ENCODE data around the gene PIP5KL1.
"Not testable (repeated sequence)": the region's sequence is repeated elsewhere in the genome, so short reads cannot be mapped to it uniquely, and the experiment has no call there.

Gene PIP5KL1

DNA sequence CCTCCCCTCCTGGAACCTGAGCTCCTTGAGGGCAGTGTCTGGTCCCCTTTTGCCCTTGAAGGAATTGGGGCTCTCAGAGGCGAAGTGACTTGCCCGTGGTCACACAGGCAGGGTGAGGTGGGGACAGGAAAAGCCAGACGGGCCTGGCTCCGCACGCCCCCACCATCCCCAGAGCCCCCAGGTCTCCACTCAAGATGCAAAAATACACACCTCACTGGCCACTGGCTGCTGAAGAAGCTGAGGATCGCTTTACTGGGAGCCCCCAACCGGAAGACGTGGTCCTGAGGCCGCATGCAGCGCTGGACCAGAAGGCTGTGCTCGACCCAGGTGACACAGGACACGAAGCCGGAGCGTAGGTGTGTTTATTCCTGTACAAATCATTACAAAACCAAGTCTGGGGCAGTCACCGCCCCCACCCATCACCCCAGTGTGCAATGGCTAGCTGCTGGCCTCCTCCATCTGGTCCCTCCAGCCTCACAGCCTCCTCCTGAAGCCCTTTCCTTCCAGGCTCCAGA lies 45.5 kb downstream of the PIP5KL1 start:
- Histone ChIP-seq H3K9me3 (no peaks in the 10 kb centered on the region), H3K4me1 (no peaks in the 10 kb centered on the region), H3K27me3 (ENCODE audit: low read depth) (no peaks in the 10 kb centered on the region), H3K36me3 (replicated peaks) (peaks cover 31% of the 10 kb centered on the region), H3K4me3 (no peak overlapping the region)
- no peak for DNase-seq (ENCODE audit: low spot score in 2 of 2)
- in situ Hi-C loops (cut with MboI; ENCODE audit: low sequenced_read_pairs) = no loop called here

DNA sequence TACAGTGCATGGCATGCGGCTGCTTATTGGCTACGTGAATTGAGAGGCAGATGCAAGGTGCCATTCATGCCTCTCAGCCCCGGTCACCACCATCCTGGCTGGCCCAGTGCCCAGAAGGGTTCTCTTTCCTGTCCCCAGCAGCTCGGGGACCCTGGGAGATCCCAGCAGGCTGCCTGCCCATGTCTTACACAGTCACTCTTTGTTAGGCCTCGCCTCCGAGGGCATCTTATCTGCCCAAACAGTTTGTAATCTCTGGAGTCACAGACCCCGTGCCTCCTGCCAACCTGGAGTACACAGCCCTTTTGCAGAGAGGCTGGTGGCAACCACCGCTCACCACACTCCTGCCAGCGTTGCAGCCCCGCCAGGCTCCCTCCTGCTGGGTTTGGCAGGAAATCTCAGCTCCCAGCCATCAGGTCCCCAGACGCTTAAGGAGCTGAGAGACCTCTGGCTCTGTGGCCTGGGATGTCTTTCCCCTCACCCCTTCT lies 46.1 kb downstream of the PIP5KL1 start:
- in situ Hi-C loops (cut with MboI; ENCODE audit: low sequenced_read_pairs) = no loop called here
- no peak for DNase-seq (ENCODE audit: low spot score in 2 of 2)
- Histone ChIP-seq H3K9me3 (no peaks in the 10 kb centered on the region), H3K27me3 (ENCODE audit: low read depth) (no peaks in the 10 kb centered on the region), H3K36me3 (replicated peaks) (peaks cover 27% of the 10 kb centered on the region), H3K4me3 (no peak overlapping the region), H3K4me1 (no peaks in the 10 kb centered on the region)

DNA sequence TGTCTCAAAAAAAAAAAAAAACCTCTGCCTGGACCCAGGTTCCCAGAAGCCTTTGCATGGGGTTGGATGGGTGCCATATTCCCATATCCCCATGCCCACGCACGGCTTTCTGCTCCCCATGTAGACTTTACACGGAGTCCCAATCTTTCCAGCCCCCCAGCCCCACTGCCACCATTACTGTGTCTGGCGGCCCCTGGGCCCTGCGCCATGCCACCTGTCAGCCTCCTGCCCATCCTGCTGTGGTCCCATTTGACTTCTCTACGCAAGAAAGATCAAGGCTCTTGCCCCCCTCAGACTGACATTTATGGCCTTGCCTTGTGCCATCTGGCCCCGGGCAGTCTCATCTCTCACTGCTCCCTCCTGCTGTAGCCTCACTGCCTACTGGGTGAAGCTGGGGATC lies 46.6 kb downstream of the PIP5KL1 start:
- no peaks in the 10 kb centered on the region for H3K9me3 ChIP-seq
- no peaks in the 10 kb centered on the region for H3K4me1 ChIP-seq
- no peaks in the 10 kb centered on the region for H3K27me3 ChIP-seq (ENCODE audit: low read depth)
- peaks cover 27% of the 10 kb centered on the region for H3K36me3 ChIP-seq (replicated peaks)
- no peak overlapping the region for H3K4me3 ChIP-seq
- no peak for DNase-seq (ENCODE audit: low spot score in 2 of 2)
- in situ Hi-C loops (cut with MboI; ENCODE audit: low sequenced_read_pairs) = no loop called here

DNA sequence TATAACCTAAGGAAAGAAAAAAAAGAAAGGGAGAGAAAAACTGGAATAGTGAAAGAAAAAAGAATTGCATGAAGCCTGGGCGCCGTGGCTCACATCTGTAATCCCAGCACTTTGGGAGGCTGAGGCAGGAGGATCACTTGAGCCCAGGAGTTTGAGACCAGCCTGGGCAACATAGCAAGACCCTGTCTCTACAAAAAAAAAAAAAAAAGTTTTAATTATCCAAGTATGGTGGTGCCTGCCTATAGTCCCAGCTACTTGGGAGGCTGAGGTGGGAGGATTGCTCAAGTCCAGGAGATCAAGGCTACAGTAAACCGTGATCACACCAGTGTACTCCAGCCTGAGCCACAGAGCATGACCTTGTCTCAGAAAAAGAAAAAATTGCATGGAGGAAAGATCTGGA lies 48.9 kb downstream of the PIP5KL1 start:
- in situ Hi-C loops (cut with MboI; ENCODE audit: low sequenced_read_pairs); H3K27me3 ChIP-seq (ENCODE audit: low read depth); H3K4me1 ChIP-seq; H3K9me3 ChIP-seq; H3K4me3 ChIP-seq; H3K36me3 ChIP-seq (replicated peaks); DNase-seq (ENCODE audit: low spot score in 2 of 2): not testable (repeated sequence)

DNA sequence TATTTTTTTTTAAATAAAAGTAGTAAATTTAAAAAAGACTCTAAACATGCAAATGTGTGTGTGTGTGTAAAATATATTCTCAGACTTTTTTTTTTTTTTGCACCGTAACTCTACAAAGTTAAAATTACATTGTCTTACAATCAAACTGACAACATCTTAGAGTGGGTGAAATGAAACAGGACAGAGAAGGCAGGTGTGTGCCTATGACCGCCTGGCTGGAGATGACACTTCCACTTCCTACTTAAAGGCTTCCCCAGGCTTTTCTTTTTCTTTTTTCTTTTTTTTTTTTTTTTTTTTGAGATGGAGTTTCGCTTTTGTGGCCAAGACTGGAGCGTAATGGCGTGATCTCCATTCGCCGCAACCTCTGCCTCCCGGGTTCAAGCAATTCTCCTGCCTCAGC lies 50.4 kb downstream of the PIP5KL1 start:
- Histone ChIP-seq H3K27me3 (ENCODE audit: low read depth) (no peaks in the 10 kb centered on the region), H3K4me3 (no peak overlapping the region), H3K4me1 (no peaks in the 10 kb centered on the region), H3K9me3 (no peaks in the 10 kb centered on the region), H3K36me3 (replicated peaks) (no peaks in the 10 kb centered on the region; the same call in 1 of the 2 replicates)
- no peak for DNase-seq (ENCODE audit: low spot score in 2 of 2)
- in situ Hi-C loops (cut with MboI; ENCODE audit: low sequenced_read_pairs) = no loop called here

DNA sequence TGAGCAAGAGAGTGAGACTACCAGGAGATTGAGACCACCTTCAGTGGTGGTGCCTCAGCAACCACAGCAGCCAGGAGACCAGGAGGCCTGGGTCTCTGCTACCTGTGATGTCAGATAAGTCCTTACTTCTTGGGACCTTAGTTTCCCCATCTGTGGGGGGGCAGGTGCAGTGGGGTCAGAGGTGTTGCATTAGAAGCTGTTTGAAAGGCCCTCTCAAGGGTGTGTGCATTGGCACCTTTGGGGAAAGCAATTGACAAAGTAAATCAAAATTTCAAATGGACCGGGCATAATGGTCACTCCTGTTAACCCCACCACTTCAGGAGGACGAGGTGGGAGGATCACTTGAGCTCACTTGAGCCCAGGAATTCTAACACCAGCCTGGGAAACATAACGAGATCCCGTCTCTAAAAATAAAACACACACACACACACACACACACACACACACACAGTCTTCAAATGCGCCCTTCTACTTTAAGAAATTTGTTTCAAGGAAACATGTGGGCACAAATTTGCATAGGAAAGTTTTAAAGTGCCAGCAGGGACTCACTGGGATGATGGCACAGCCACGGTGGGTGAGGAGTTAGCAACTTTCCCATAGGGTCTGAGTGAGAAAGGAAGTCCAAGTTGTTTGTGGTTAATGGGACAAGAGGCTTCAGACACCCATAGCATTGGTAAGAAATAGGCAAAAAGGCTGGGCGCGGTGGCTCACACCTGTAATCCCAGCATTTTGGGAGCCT lies 51.8 kb downstream of the PIP5KL1 start:
- no peak overlapping the region for H3K4me3 ChIP-seq
- no peaks in the 10 kb centered on the region for H3K4me1 ChIP-seq
- H3K9me3 ChIP-seq = no peaks in the 10 kb centered on the region
- in situ Hi-C loops (cut with MboI; ENCODE audit: low sequenced_read_pairs) = no loop called here
- H3K27me3 ChIP-seq (ENCODE audit: low read depth) = no peaks in the 10 kb centered on the region
- no peaks in the 10 kb centered on the region for H3K36me3 ChIP-seq (replicated peaks)
- DNase-seq (ENCODE audit: low spot score in 2 of 2) = no peak

DNA sequence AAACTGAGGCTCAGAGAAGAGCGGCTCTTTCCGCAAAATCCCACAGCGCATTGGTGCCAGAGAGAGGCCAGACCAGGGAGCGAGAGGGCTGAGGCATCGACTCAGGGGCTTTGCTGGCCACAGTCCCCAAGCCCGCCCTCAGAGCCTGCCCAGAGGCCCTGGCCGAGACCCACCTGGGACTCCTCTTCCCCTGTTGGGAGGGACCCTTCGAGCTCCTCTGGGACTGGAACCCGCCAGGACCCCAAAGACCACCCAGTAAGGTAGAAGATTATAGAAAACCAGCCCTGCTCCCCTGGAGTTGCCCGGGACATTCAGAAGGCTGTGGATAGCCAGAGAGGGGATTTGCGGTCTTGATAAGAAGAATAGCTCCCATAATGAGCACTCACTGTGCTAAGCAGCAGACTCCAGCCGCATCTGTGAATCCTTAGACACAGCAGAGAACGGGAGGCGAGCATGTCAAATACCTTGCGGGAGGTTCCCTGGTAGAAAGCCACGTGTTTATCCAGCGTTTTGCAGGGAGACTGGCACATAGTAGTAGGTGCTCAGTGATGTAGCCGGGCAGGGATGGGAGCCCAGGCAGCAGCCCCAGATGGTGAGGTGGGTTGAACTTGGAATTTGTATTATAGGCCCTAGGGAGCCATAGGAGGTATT lies 52.5 kb downstream of the PIP5KL1 start:
- no peak overlapping the region for H3K4me3 ChIP-seq
- in situ Hi-C loops (cut with MboI; ENCODE audit: low sequenced_read_pairs) = no loop called here

DNA sequence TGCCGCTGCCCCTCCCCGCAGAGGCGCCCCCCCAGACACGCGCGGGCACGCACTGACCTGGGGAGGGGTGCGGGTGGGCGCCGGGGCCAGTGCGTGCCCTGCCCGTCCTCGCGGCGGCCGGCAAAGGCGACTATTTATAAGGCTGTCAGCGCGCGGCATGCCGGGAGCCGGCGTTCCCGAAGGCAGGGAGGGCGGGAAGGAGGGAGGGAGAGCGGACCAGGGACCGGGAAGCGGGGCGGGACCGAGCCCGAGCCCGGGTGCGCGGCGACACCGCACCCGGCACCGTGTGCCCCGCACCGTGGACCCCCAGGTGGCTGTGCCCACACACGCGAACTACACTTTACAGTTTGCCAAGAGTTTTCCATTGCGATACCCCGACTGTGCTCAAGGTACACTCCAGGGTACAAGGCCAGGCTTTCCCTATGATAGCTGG lies 53.0 kb downstream of the PIP5KL1 start, which contains the start of gene AK1:
AK1 (minus strand) TSS at position 110 of the 433 bp plus-strand sequence. CDS start 3,058 bp downstream, outside the sequence.
- Histone ChIP-seq H3K9me3 (no peaks in the 10 kb centered on the region), H3K4me3 (no peak within 1 kb of the TSS), H3K4me1 (no peaks in the 10 kb centered on the region), H3K36me3 (replicated peaks) (no peaks in the 10 kb centered on the region), H3K27me3 (ENCODE audit: low read depth) (no peaks in the 10 kb centered on the region)
- in situ Hi-C loops (cut with MboI; ENCODE audit: low sequenced_read_pairs) = no loop called here
- no peak for DNase-seq (ENCODE audit: low spot score in 2 of 2)

More for the DNA sequence above, 52.5 kb downstream of the PIP5KL1 start:
- no peaks in the 10 kb centered on the region for H3K4me1 ChIP-seq
- H3K9me3 ChIP-seq = no peaks in the 10 kb centered on the region
- DNase-seq (ENCODE audit: low spot score in 2 of 2) = no peak
- H3K36me3 ChIP-seq (replicated peaks) = no peaks in the 10 kb centered on the region
- no peaks in the 10 kb centered on the region for H3K27me3 ChIP-seq (ENCODE audit: low read depth)

DNA sequence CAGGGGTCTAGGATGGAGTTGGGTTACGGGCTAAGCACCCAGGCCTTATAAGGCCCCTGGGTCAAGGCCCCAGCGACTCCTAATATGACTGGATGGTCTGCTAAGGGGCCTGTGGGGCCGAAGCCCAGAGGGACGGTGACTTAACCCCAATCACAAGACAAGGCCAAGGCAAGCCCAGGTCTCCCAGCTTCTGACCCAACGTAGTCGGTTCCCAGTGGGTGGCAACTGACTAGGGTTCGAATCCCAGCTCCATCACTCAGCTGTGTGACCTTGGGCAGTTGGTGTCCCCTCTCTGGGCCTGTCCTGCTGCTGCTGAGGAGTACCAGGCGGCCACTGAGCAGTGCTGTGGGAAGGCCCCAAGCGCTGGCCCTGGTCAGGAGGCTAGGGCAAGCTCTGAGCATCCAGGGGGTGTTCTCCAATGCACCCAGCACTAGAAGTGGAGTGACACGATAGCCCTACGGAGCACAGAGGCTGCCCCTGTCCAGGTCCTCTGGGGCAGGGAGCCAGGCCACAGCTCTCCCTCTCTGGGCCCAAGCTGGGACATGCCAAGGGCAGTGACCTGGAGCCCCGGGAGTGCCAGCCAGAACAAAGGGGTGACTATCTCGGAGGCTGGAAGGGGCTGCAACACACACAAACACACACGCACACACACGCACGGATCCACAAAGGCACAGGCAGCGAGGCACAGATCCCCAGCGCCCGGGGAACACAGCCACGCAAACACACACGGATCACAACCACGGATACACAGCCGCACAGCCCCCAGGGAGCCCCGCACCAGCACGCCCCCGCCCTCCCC lies 53.6 kb downstream of the PIP5KL1 start:
- no peak for DNase-seq (ENCODE audit: low spot score in 2 of 2)
- Histone ChIP-seq H3K9me3 (no peaks in the 10 kb centered on the region), H3K4me3 (no peak overlapping the region), H3K27me3 (ENCODE audit: low read depth) (no peaks in the 10 kb centered on the region), H3K4me1 (no peaks in the 10 kb centered on the region), H3K36me3 (replicated peaks) (no peaks in the 10 kb centered on the region)
- in situ Hi-C loops (cut with MboI; ENCODE audit: low sequenced_read_pairs) = no loop called here

DNA sequence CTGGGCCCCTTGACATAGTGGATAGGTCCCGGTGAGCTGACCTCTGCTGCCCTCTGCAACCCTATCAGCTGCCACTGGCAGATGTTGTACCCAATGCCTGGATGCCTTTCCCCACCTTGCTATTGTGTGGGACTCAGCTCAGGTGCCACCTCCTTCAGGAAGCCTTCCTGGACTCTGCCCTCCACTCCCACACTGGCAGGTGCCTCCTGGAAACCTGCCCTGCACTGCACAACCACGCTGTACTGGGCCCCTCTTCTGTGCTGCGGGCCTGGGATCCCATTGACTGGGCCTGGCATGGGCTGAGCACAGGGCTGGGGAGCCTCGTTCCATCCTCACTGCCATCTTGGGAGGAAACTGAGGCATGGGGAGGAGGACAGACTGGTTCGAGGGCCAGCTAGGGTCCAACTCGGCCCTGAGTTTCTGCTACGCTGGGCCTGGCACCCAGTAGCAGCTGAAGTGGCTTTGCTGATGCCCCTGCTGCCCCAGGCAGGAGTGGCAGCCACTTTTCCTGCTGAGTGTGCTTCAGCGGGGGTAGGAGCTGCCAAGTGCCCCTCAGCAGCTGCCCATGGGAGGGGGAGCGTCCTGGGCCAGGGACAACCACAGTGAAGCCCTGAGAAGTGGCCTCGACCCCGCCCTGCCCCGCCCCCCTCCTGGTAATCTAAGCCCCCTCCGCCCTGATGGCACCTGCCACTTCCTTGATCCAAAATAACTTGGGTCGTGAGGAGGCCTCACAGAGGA lies 54.4 kb downstream of the PIP5KL1 start:
- no peaks in the 10 kb centered on the region for H3K9me3 ChIP-seq
- H3K4me1 ChIP-seq = no peaks in the 10 kb centered on the region
- H3K36me3 ChIP-seq (replicated peaks) = no peaks in the 10 kb centered on the region
- H3K27me3 ChIP-seq (ENCODE audit: low read depth) = no peaks in the 10 kb centered on the region
- no peak overlapping the region for H3K4me3 ChIP-seq
- in situ Hi-C loops (cut with MboI; ENCODE audit: low sequenced_read_pairs) = no loop called here
- no peak for DNase-seq (ENCODE audit: low spot score in 2 of 2)

DNA sequence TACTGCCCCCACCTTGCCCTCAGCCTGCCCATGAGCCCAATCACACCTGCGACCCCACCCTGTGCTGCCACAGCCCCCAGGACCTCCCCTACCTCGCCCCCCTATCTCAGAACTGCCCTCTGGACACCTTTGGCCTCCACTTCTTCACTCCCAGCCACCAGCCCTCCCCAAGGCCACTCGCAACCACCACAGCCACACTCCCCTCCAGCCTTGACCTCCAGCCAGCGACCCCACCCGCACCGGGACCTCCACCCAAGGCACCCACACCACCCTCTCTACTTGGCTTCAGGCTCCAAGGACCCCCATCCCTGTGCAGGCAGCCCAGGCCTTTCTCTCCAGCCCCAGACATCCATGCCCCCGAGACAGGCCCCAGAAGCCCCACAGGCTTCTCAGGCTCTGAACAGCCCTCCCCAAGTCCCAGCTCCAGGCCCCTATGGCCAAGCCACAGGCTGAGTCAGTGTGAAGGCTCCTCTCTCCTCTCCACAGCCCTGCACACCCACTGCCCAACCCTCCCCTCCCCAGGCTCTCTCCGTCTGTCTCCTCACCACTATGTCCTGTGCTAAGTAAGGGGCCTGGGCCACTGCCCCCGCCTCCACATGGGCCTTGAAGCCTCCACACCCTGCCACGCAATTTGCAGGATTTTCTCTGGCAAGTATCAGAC lies 55.1 kb downstream of the PIP5KL1 start:
- H3K9me3 ChIP-seq = no peaks in the 10 kb centered on the region
- no peaks in the 10 kb centered on the region for H3K4me1 ChIP-seq
- H3K27me3 ChIP-seq (ENCODE audit: low read depth) = no peaks in the 10 kb centered on the region
- no peaks in the 10 kb centered on the region for H3K36me3 ChIP-seq (replicated peaks)
- H3K4me3 ChIP-seq = no peak overlapping the region
- no peak for DNase-seq (ENCODE audit: low spot score in 2 of 2)
- in situ Hi-C loops (cut with MboI; ENCODE audit: low sequenced_read_pairs) = no loop called here

DNA sequence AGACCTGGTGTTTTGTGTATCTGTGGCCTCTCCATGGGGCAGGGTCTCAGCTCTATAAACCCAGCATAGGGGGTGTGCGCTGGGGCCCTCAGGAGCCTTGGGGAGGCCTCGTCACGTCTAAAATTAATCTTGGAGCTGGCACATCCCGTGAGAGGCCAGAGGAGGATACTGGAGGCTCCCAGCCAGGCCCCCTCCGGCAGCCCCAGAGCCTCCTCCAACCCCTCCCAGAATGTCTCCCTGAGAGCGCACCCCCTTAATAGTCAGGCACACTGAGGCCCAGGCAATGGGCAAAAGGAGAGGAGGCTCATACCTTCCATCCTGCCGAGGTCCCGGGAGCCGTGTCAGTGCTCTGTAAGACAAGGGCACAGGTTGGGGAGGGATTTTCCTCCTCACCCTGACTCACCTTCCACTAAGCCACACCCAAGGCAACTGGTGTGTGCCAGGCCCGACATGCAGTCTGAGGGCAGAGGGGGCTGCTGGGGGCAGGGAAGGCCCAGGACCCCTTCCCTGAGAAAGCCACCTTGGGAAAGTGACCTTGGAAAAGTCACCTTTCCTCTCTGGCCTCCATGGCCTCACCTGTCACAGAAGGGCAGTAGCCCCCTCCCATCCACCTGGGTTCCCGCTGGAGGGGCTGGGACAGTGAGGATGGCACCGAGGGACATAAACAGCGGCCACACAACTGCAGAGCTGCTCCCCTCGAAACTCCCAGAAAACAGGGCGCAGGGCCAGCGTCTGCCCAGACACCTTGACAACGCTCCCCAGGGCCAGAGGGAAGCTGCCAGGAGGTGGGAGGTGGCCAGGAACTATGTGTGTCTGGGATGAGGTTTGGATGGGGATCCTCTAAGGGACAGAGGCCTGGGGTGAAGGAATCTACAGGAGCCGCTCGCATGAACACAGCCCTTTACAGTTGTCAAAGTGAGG lies 56.0 kb downstream of the PIP5KL1 start:
- in situ Hi-C loops (cut with MboI; ENCODE audit: low sequenced_read_pairs) = no loop called here
- Histone ChIP-seq H3K27me3 (ENCODE audit: low read depth) (no peaks in the 10 kb centered on the region), H3K36me3 (replicated peaks) (no peaks in the 10 kb centered on the region), H3K4me3 (no peak overlapping the region), H3K4me1 (no peaks in the 10 kb centered on the region), H3K9me3 (no peaks in the 10 kb centered on the region)
- DNase-seq (ENCODE audit: low spot score in 2 of 2) = no peak
